Stimulated activated CD4-positive, alpha-beta T cell treated with anti-CD3 and anti-CD28 coated beads, Interleukin-4, amount 100 ng/mL, for 1 hour (primary cell): ENCODE data around the gene PEAK1.

ENCODE experiments used
- DNase-seq: peaks from one replicate; pipeline ENCODE4 v3.0.0-alpha.2; 2020

Gene PEAK1

GRCh38 chr15:77419836-77420609 is at the start of gene PEAK1:
Gene PEAK1 (minus strand): TSS chr15:77420104. CDS start chr15:77181926, 238,178 bp downstream.
- peak; percentile 100 for DNase-seq

GRCh38 chr15:77468896-77469295 is 49.0 kb upstream of the PEAK1 start:
- DNase-seq = no peak

- no peak for DNase-seq
These were observed 46.6 kb upstream of the PEAK1 start for GRCh38 chr15:77466521-77466920.

- no peak for DNase-seq
These were observed 44.4 kb upstream of the PEAK1 start for GRCh38 chr15:77464129-77464865.

- no peak for DNase-seq
These were observed 41.6 kb upstream of the PEAK1 start for GRCh38 chr15:77461486-77461885.

- DNase-seq = no peak
These were observed 39.1 kb upstream of the PEAK1 start for GRCh38 chr15:77459031-77459430.

- no peak for DNase-seq
These were observed 38.0 kb upstream of the PEAK1 start for GRCh38 chr15:77457905-77458265.

- no peak for DNase-seq
These were observed 37.4 kb upstream of the PEAK1 start for GRCh38 chr15:77457191-77457904.

- no peak for DNase-seq
These were observed 36.8 kb upstream of the PEAK1 start for GRCh38 chr15:77456746-77457145.

- no peak for DNase-seq
These were observed 35.9 kb upstream of the PEAK1 start for GRCh38 chr15:77455696-77456321.

- no peak for DNase-seq
These were observed 35.0 kb upstream of the PEAK1 start for GRCh38 chr15:77454951-77455350.

GRCh38 chr15:77454265-77454664 is 34.4 kb upstream of the PEAK1 start:
- DNase-seq = no peak

- DNase-seq = no peak
These were observed 27.0 kb upstream of the PEAK1 start for GRCh38 chr15:77446840-77447390.

- no peak for DNase-seq
These were observed 20.6 kb upstream of the PEAK1 start for GRCh38 chr15:77440378-77440999.

- no peak for DNase-seq
These were observed 17.4 kb upstream of the PEAK1 start for GRCh38 chr15:77437264-77437663.

GRCh38 chr15:77436822-77437221 is 16.9 kb upstream of the PEAK1 start:
- no peak for DNase-seq

GRCh38 chr15:77430652-77431051 is 10.7 kb upstream of the PEAK1 start:
- DNase-seq = no peak

- no peak for DNase-seq
These were observed 10.3 kb upstream of the PEAK1 start for GRCh38 chr15:77430213-77430612.

- no peak for DNase-seq
These were observed 7.0 kb upstream of the PEAK1 start for GRCh38 chr15:77426871-77427270.

- DNase-seq = no peak
These were observed 6.5 kb upstream of the PEAK1 start for GRCh38 chr15:77426377-77426776.

- no peak for DNase-seq
These were observed 5.2 kb upstream of the PEAK1 start for GRCh38 chr15:77425104-77425503.

GRCh38 chr15:77421370-77421700 is 1.4 kb upstream of the PEAK1 start:
- DNase-seq = no peak
